ENCODE results near the gene FERD3L.

DNA sequence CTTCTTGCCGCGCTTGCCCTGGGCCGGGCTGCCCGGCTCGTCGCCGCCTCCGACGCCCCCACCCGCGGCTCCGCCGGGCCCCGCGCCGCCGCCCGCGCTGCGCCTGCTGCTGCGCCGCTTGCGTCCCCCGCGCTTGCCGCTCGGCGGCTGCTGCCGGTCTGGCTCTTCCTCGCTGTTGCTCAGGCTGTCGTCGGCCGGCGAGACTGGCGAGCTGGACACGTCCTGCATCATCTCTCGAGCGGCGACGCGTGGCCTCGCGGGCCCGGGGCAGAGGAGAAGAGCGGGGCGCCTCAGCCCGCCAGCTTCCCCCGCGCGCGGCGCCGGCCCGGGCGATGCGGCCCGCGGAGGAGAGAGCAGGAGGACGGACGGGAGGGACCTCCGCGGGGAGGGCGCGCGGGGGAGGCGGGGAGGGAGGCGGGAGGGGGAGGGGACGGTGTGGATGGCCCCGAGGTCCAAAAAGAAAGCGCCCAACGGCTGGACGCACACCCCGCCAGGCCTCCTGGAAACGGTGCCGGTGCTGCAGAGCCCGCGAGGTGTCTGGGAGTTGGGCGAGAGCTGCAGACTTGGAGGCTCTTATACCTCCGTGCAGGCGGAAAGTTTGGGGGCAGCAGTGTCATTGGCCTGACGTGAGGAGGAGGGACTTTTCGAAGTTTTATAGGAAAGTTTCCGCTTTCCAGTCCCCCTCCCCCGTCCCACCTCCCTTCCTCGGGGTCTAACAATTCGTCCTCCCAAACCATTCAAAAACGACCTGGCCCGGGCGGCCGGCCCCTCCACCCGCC is 27.9 kb downstream of the FERD3L start, which contains the start of gene TWIST1:
- TF ChIP-seq, protein P1, sequence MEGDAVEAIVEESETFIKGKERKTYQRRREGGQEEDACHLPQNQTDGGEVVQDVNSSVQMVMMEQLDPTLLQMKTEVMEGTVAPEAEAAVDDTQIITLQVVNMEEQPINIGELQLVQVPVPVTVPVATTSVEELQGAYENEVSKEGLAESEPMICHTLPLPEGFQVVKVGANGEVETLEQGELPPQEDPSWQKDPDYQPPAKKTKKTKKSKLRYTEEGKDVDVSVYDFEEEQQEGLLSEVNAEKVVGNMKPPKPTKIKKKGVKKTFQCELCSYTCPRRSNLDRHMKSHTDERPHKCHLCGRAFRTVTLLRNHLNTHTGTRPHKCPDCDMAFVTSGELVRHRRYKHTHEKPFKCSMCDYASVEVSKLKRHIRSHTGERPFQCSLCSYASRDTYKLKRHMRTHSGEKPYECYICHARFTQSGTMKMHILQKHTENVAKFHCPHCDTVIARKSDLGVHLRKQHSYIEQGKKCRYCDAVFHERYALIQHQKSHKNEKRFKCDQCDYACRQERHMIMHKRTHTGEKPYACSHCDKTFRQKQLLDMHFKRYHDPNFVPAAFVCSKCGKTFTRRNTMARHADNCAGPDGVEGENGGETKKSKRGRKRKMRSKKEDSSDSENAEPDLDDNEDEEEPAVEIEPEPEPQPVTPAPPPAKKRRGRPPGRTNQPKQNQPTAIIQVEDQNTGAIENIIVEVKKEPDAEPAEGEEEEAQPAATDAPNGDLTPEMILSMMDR (conservative IDR thresholded peaks at IDR 0.05 in 1 of 2, IDR thresholded peaks at IDR 0.05 in 1 of 2; ENCODE audit: low read depth in 1 of 2, low read length in 2 of 2) = no peak
- no peak for TF ChIP-seq EZH2 (IDR thresholded peaks at IDR 0.05; ENCODE audit: low read length, missing control alignments)

All from fibroblast of lung (primary cell).